GM23338 (cell line): ENCODE data around the gene CNDP2. TPM values are rescaled to one million over a fixed set of nuclear protein-coding genes. Genes with fewer than 3 reads are reported as not detected.

Experiments
- ATAC-seq: fragments of 200-7000 bp; cut with Tn5 transposase; 3 replicates; pipeline ENCODE4 v1.9.1; 2020
- DNase-seq: peaks from one replicate; pipeline ENCODE4 v3.0.0-alpha.2; 2015; ENCODE audit warnings: low spot score
- H2AFZ ChIP-seq: fragments of 200-600 bp; sonication (generic); 2 replicates; pipeline ENCODE4 v1.8.0; 2016; ENCODE audit warnings: antibody characterized with exemption, mild to moderate bottlenecking, moderate library complexity
- H3F3A ChIP-seq: fragments of 200-600 bp; sonication (generic); replicated peaks from 2 replicates; pipeline ENCODE4 v1.8.0; 2017; ENCODE audit warnings: antibody characterized with exemption, mixed run types, low read depth
- H3K27ac ChIP-seq: fragments of 200-600 bp; sonication (generic); 2 replicates; pipeline ENCODE4 v1.6.1; 2016; ENCODE audit warnings: low read depth
- H3K27me3 ChIP-seq: fragments of 200-600 bp; sonication (generic); 2 replicates; pipeline ENCODE4 v1.8.0; 2016; ENCODE audit warnings: mild to moderate bottlenecking, mixed run types, moderate library complexity; ENCODE audit not compliant: insufficient read depth
- H3K36me3 ChIP-seq: fragments of 200-600 bp; sonication (generic); 2 replicates; pipeline ENCODE4 v1.8.0; 2016; ENCODE audit warnings: mild to moderate bottlenecking; ENCODE audit not compliant: insufficient read depth
- H3K4me1 ChIP-seq: fragments of 200-600 bp; sonication (generic); 2 replicates; pipeline ENCODE4 v1.8.0; 2016; ENCODE audit warnings: mild to moderate bottlenecking, moderate library complexity; ENCODE audit not compliant: insufficient read depth
- H3K4me2 ChIP-seq: fragments of 200-600 bp; sonication (generic); 2 replicates; pipeline ENCODE4 v1.7.1; 2017; ENCODE audit warnings: mixed run types
- H3K4me3 ChIP-seq: fragments of 200-600 bp; sonication (generic); 2 replicates; pipeline ENCODE4 v1.6.1; 2016; ENCODE audit warnings: mixed run types
- H3K79me2 ChIP-seq: fragments of 200-600 bp; sonication (generic); replicated peaks from 2 replicates; pipeline ENCODE4 v1.8.0; 2017; ENCODE audit warnings: mild to moderate bottlenecking; ENCODE audit not compliant: insufficient read depth
- H3K9me2 ChIP-seq: fragments of 200-600 bp; sonication (generic); 2 replicates; pipeline ENCODE4 v1.8.0; 2017; ENCODE audit not compliant: insufficient read depth
- H4K20me1 ChIP-seq: fragments of 200-600 bp; sonication (generic); replicated peaks from 2 replicates; pipeline ENCODE4 v1.8.0; 2017; ENCODE audit warnings: mild to moderate bottlenecking; ENCODE audit not compliant: insufficient read depth
- H3K27ac Mint-ChIP-seq: 2 replicates; pipeline ENCODE4 v1.8.0; 2020; ENCODE audit warnings: inconsistent platforms, mild to moderate bottlenecking, moderate library complexity, mixed read lengths
- H3K27me3 Mint-ChIP-seq: 3 replicates; pipeline ENCODE4 v1.8.0; 2022; ENCODE audit warnings: low read depth, mild to moderate bottlenecking, moderate library complexity, mixed read lengths, inconsistent platforms; ENCODE audit not compliant: insufficient read depth, poor library complexity
- H3K36me3 Mint-ChIP-seq: 3 replicates; pipeline ENCODE4 v1.8.0; 2021; ENCODE audit warnings: low read depth, mild to moderate bottlenecking, inconsistent platforms, moderate library complexity, mixed read lengths
- H3K4me1 Mint-ChIP-seq: 3 replicates; pipeline ENCODE4 v1.8.0; 2020; ENCODE audit warnings: mild to moderate bottlenecking, inconsistent platforms, mixed read lengths
- H3K4me3 Mint-ChIP-seq: 3 replicates; pipeline ENCODE4 v1.8.0; 2021; ENCODE audit warnings: moderate library complexity, mild to moderate bottlenecking, inconsistent platforms, mixed read lengths
- H3K9me3 Mint-ChIP-seq: 3 replicates; pipeline ENCODE4 v1.8.0; 2020; ENCODE audit warnings: moderate library complexity, mild to moderate bottlenecking, inconsistent platforms, mixed read lengths
- EZH2 ChIP-seq: fragments of 200-600 bp; sonication (generic); IDR thresholded peaks from one replicate; pipeline ENCODE4 v1.8.0; 2017; ENCODE audit warnings: antibody characterized with exemption, mild to moderate bottlenecking, low read depth; ENCODE audit not compliant: unreplicated experiment
- JUNB ChIP-seq: IDR thresholded peaks from one replicate; pipeline ENCODE4 v1.6.1; 2016; ENCODE audit warnings: antibody characterized with exemption; ENCODE audit not compliant: unreplicated experiment
- POLR2AphosphoS5 ChIP-seq: IDR thresholded peaks from 2 replicates; pipeline ENCODE4 v1.6.1; 2016; ENCODE audit warnings: antibody characterized with exemption, low read depth
- polyA plus RNA-seq: library from polyadenylated mRNA; unstranded; fragments of >200 nt; fragmentation: Nextera tagmentation; extraction: Ambion mirVana; gene quantifications from 2 replicates; pipeline ENCODE4 v1.2.1, GENCODE V29; 2016
- total RNA-seq: library from RNA; depleted of rRNA; stranded (reverse); fragments of >200 nt; shearing (Covaris generic); gene quantifications from 2 replicates; pipeline ENCODE4 v1.2.3, GENCODE V29; 2014
- TF ChIP-seq, protein P1 (sequence below): IDR thresholded peaks from 2 replicates; pipeline ENCODE4 v1.6.1; 2016; ENCODE audit warnings: antibody characterized with exemption

The CNDP2 gene
- total and polyA plus RNA-seq, 2 experiments from 2014 or later, result 116 to 175 TPM

GRCh38 chr18:74456349-74457042 lies 39.7 kb upstream of the CNDP2 start:
- Histone ChIP-seq H2AFZ (peak overlapping the region; percentile 96), H3K9me2 (no peaks in the 10 kb centered on the region), H3K36me3 (no peaks in the 10 kb centered on the region), H3K79me2 (no peaks in the 10 kb centered on the region), H3K27me3 (peaks cover 60% of the 10 kb centered on the region), H3K4me2 (peak overlapping the region; percentile 92), H4K20me1 (no peaks in the 10 kb centered on the region), H3F3A (no peaks in the 10 kb centered on the region), H3K4me1 (peaks cover 5% of the 10 kb centered on the region), H3K4me3 (peak overlapping the region; percentile 77), H3K27ac (no peak overlapping the region)
- H3K4me1 Mint-ChIP-seq, result peaks cover 17% of the 10 kb centered on the region
- H3K4me3 Mint-ChIP-seq, result peak overlapping the region; percentile 72
- peaks cover 41% of the 10 kb centered on the region for H3K27me3 Mint-ChIP-seq
- H3K27ac Mint-ChIP-seq, result no peak overlapping the region
- no peaks in the 10 kb centered on the region for H3K9me3 Mint-ChIP-seq
- TF ChIP-seq EZH2 (peak; percentile 72), POLR2AphosphoS5 (no peak)
- no peaks in the 10 kb centered on the region for H3K36me3 Mint-ChIP-seq
- DNase-seq (peak; percentile 54), ATAC-seq (peak; percentile 71)

DNA sequence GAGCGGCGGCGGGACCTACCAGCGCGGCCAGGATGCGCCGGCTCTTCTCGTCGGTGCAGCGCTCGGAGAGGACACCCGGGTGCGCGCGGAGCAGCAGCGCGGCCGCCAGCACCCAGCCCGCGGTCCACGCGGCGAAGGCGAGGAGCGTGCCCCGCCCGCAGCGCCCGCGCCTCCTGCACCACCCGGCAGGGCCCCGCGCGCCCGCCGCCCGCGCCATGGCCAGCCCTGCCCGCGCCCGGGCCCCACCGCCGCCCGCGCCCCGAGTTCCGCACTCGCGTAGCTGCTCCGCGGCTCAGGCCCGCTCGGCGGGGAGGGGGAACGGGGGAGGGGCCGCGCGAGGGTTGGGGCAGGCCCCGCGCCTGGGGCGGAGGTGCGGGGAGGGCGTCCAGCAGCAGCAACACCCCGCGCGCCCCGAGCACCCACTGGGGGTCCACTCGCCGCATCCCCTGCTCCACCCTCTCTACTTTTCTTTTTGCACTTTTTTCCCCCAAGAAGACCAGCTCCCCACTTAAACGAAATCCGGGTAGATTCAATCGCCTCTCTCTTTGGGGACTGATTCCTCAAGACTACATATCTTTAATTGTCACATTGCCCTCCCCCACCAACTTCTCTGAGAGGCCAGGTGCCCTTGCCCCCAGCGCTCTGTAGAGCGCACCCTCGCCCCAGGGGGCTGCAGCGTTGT lies 39.0 kb upstream of the CNDP2 start, which contains the start of gene DIPK1C:
DIPK1C (minus strand) TSS at position 266 of the 682 bp plus-strand sequence; CDS start at position 217, 49 bp downstream.
- ATAC-seq, result peak; percentile 43
- Mint-ChIP-seq H3K4me3 (peak within 1 kb of the TSS; percentile 88), H3K36me3 (no peaks in the 10 kb centered on the region), H3K27ac (no peak within 1 kb of the TSS), H3K27me3 (peaks cover 41% of the 10 kb centered on the region), H3K9me3 (no peaks in the 10 kb centered on the region), H3K4me1 (peaks cover 17% of the 10 kb centered on the region)
- Histone ChIP-seq H2AFZ (peak within 1 kb of the TSS; percentile 96), H4K20me1 (no peaks in the 10 kb centered on the region), H3K36me3 (no peaks in the 10 kb centered on the region), H3K4me3 (peak within 1 kb of the TSS; percentile 77), H3K27ac (no peak within 1 kb of the TSS), H3K9me2 (no peaks in the 10 kb centered on the region), H3K79me2 (no peaks in the 10 kb centered on the region), H3F3A (no peaks in the 10 kb centered on the region), H3K4me1 (peaks cover 5% of the 10 kb centered on the region), H3K27me3 (peaks cover 60% of the 10 kb centered on the region), H3K4me2 (peak within 1 kb of the TSS; percentile 92)
- peak; percentile 47 for DNase-seq
- TF ChIP-seq, protein P1, sequence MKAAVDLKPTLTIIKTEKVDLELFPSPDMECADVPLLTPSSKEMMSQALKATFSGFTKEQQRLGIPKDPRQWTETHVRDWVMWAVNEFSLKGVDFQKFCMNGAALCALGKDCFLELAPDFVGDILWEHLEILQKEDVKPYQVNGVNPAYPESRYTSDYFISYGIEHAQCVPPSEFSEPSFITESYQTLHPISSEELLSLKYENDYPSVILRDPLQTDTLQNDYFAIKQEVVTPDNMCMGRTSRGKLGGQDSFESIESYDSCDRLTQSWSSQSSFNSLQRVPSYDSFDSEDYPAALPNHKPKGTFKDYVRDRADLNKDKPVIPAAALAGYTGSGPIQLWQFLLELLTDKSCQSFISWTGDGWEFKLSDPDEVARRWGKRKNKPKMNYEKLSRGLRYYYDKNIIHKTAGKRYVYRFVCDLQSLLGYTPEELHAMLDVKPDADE, result no peak
- peak; percentile 72 for TF ChIP-seq EZH2

DNA sequence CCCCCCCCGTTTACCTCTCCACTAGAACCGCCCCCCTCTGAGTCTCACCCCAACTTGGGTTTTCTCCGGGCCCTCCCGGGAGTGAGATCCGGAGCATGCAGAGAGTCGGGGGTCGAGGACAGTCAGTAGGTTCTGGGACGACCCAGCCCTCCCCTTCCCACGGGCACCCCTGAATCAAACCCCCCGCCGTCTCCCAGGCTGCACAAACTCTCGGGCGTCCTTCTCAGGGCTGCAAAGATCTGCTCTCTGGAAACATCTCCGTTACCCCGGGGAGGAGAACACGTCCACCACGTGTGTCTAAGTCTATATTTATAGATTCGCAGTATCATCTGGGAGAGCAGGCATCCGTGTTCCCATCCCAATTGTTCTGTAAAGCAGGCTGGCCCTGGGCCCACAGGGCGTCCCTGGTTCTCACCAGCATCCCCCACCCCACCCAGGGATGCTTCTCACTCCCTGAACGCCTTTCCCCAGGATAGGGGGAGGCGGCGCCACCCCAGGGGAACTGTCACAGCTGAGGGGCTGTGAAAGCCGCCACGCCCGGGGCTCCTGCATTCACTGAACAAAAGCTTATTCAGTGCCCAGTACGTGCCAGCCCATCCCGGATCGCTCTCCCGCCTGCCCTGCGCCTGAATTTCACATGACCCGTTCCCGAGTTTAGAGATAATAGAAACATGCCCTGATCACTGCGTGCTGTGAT lies 38.3 kb upstream of the CNDP2 start:
- no peak overlapping the region; the same call in 1 of the 2 replicates for H2AFZ ChIP-seq
- H3K27ac ChIP-seq, result no peak overlapping the region
- H3K27me3 ChIP-seq, result peaks cover 60% of the 10 kb centered on the region
- no peak overlapping the region for H3K27ac Mint-ChIP-seq
- H3K9me3 Mint-ChIP-seq, result no peaks in the 10 kb centered on the region
- DNase-seq (peak; percentile 11), ATAC-seq (no peak)
- peak overlapping the region; percentile 77 for H3K4me3 ChIP-seq
- no peaks in the 10 kb centered on the region for H3K36me3 ChIP-seq
- H4K20me1 ChIP-seq, result no peaks in the 10 kb centered on the region
- H3F3A ChIP-seq, result no peaks in the 10 kb centered on the region
- no peak for TF ChIP-seq JUNB
- peak; percentile 1 for TF ChIP-seq EZH2
- peaks cover 41% of the 10 kb centered on the region for H3K27me3 Mint-ChIP-seq
- no peaks in the 10 kb centered on the region for H3K9me2 ChIP-seq
- no peaks in the 10 kb centered on the region for H3K36me3 Mint-ChIP-seq
- H3K4me3 Mint-ChIP-seq, result peak overlapping the region; percentile 88
- peaks cover 5% of the 10 kb centered on the region for H3K4me1 ChIP-seq
- peak overlapping the region; percentile 82 for H3K4me2 ChIP-seq
- H3K4me1 Mint-ChIP-seq, result peaks cover 17% of the 10 kb centered on the region
- no peaks in the 10 kb centered on the region for H3K79me2 ChIP-seq
